Measurements from ENCODE around the gene ASTN2. TPM values are rescaled to one million over a fixed set of nuclear protein-coding genes. Genes with fewer than 3 reads are reported as not detected.

Gene ASTN2
- total RNA-seq, 1 donor from 2014 or later, result 2.1 TPM

DNA sequence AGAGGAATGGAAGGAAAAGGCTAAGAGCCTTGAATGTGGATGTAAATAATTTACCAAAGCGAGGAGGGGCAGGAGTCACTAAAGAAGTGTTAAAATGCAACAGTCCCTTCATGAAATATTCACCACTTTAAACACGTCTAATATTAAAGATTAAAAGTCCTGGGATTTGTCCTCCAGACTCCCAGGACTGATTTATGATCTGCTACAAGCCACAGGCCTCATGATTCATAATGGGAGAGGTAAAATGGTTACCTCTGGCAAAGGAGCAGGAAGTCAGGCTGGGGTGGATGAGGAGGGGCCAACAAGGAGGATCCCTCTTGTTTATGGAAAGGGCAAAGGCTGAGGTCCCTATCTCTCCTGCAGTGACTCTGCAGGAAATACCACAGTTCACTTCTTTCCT is 435.4 kb downstream of the ASTN2 start:
- DNase-seq (ENCODE audit: low read depth, low spot score), result no peak

DNA sequence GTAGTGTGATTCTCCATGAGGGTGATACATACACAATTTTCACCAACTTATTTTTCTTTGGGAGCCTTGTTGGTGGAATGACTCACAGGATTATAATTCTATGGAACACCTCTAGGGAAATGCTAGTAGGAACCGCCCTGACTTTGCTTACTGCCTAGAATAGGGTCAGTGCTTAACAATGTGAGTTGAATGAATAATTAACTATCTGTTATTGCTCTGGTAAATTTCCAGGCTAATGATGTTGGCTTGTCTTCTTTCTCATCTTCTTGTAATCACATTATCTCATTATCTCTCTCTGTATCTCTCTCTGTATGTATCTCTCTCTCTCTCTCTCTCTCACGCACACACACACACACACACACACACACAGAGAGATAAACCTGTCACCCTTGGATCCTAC is 436.7 kb downstream of the ASTN2 start:
- DNase-seq (ENCODE audit: low read depth, low spot score), result no peak

DNA sequence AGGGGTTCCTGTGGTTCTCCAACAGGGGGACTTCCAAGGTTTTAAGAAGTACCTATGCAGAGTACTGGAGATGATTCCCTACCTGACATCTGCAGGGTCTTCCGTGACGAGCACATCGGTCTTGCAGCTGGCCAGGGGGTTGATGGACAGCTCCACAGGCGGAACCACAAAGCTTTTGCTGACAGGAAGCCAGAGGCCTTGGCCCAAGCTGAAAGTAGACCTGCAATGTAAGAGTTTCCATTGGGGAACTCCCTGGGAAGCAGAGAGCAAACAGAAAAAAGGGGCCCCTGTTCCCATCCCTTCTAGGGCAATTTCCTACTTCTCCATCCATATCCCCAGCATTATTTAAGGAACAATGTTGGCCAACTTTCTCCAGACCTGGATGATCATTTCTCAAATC is 439.7 kb downstream of the ASTN2 start:
- DNase-seq (ENCODE audit: low read depth, low spot score), result no peak

DNA sequence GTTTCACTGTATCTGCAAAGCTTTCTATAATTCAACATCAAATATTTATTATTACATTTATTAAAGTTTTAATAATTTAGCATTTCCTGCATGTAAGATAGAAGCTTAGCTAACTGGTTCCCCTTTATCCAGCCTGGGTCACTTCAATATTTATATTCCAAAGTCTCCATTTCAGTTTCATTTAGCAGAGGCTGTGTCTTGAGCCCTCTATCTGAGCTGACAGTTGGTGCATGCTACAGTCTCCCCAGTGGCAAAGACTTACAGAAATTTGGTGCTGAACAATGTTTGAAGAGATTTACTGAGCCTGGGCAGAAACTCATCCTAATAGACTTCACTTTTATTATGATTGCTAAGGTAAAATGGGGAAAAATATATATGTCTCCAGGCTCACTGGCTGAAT is 448.7 kb downstream of the ASTN2 start:
- no peak for DNase-seq (ENCODE audit: low read depth, low spot score)

DNA sequence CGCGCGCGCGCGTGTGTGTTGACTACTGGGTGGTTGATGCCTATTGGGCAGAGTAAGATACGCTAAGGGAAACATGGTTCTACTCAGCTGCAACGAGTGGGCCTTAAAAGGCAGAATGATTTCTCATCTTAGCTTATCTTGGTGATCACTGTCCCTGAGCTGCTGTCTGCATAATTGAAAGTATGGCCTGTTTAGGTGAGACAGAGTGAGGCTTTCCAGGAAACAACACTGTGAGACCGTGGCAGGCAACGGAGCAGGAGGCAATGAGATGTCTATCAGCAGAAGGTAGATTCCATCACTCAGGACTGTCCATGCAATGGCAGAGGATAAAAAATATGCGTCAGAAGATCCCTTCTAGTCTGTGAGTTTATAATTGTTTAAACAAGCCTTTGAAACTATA is 450.6 kb downstream of the ASTN2 start:
- no peak for DNase-seq (ENCODE audit: low read depth, low spot score)

DNA sequence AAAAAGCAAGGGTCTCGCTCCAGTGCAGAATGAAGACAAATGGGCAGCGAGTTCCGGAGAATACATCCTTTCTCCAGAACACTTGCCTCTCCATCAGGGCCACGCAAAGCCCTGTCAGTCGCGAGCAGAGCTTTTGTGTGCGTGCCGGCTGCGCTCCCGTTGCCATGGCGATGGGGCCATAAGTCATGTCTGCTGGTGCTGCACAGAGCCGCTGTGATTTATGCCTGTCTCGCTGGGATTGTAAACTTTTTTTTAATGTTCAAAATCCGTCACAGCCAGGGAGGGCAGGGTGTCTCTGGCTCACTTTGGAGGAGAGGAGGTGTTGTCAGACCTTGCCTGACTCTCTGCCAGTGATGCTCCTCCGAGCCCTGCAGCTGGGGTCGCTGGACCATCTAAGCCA is 455.0 kb downstream of the ASTN2 start:
- DNase-seq (ENCODE audit: low read depth, low spot score), result no peak

DNA sequence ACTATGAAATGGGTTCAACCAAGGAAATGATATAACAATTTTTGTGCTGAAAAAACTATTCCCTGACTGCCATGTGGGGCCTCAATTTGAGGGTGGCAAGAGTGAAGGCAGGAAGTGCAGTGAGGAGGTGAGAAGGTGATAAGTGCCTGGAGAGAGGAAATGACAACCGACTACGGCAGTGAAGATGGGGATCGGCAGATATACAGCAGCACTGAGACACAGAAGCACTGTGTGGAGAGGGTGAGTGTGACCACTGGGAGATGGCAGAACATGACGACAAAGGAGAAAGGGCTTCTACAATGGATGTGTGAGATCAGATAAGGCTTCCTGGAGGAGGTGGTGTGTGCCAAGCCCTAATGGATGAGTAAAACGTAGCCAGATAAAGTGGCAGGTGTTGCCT is 456.0 kb downstream of the ASTN2 start:
- no peak for DNase-seq (ENCODE audit: low read depth, low spot score)

DNA sequence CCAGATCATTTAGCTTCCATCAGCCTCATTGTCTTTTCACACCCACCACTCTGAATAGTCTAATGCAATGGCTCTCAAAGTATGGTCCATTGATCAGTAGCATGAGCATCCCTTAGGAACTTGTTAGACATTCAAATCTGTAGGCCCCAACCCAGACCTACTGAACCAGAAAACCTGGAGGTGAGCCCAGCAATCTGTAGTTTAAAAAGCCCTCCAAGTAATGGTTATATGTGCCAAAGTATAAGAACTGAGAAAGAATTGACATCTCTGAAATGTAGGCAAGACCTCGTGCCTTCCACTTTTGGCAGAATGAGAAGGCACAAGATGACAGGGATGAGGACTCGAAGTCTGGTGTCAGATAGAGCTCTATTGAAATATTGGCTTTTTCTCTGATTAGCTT is 460.1 kb downstream of the ASTN2 start:
- DNase-seq (ENCODE audit: low read depth, low spot score), result no peak

DNA sequence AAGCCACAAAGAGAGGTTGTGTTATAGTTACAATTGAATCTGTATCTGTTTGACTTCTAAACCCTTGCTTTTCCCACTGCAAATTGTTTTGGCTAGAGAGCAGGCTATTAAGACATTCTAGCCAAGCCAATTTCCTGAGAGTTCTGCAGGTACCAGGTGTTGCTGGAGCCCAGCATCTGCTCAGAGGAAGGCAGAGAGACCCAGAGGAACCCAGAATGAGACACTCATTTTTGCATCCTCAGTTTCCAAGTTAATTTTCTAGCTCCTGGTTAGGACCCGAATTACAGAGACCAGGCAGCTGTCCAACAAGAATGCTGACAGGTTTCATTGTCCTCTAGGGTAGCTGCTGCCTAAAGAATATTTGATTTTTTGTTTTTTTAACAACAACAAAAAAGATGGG is 461.6 kb downstream of the ASTN2 start:
- DNase-seq (ENCODE audit: low read depth, low spot score), result no peak

DNA sequence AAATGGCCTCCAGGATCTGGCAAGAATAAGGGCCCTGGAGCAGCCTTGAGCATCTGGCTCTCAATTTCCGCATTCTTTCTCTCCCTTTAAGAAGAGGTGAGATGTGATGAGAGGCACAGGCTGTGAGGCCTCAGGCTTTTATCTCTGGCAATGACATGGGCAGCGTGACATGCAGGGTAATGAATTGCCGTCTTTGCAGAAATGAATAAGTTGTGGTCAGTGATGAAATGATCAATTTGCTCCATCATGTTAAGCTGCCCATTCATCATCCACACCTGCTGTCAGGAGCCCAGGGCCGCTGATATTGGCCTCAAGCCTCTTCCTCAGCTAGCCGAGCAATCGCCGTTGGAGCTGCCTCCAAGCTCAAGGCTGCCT is 462.4 kb downstream of the ASTN2 start:
- no peak for DNase-seq (ENCODE audit: low read depth, low spot score)

DNA sequence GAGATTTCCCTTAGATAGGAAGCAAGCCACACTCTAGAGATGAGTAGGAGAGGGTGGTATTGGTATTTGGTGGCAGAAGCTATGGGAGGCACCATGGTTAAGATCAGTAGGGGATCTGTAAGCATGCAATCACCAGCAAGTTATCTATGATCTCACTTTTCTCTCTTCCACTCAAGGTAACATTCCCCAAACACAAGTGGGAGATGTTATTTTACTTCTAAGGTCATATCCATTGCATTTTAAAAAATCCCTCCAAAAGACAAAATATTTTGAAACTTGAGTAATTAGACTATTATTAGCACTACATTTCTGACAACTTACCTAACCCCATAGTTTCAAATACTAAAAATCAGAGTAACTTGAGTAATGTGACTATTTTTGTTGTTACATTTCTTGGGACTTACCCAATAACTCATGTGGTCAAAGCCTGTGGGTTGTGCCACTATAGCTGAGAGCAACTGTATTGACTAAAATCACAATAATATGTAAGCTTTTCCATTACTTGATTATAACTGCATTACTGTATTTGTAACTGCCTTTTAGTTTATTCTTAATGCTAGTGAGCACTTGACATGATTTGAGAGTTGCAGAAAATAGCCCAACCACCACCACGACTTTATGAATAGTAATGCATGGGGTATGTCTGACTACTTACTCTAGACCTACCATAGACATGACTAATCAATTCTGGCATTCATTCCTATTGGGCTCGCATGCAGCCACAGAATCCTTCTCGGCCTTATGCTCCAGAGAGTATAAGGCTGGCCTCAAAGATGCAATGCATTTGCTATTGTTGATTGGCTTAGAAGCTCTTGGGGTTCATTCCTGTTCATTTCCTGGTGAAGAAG is 463.0 kb downstream of the ASTN2 start:
- DNase-seq (ENCODE audit: low read depth, low spot score), result no peak

DNA sequence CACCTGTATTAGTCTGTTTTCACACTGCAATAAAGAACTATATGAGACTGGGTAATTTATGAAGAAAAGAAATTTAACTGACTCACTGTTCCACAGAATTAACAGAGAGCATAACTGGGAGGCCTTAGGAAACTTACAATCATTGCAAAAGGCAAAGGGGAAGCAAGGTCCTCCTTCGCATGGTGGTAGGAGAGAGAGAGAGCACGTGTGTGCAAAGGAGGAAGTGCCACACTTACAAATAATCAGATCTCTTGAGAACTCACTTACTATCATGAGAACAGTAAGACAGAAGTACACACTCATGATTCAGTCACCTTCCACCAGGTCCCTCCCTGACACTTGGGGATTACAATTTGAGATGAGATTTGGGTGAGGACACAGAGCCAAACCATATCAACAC is 469.0 kb downstream of the ASTN2 start:
- no peak for DNase-seq (ENCODE audit: low read depth, low spot score)

DNA sequence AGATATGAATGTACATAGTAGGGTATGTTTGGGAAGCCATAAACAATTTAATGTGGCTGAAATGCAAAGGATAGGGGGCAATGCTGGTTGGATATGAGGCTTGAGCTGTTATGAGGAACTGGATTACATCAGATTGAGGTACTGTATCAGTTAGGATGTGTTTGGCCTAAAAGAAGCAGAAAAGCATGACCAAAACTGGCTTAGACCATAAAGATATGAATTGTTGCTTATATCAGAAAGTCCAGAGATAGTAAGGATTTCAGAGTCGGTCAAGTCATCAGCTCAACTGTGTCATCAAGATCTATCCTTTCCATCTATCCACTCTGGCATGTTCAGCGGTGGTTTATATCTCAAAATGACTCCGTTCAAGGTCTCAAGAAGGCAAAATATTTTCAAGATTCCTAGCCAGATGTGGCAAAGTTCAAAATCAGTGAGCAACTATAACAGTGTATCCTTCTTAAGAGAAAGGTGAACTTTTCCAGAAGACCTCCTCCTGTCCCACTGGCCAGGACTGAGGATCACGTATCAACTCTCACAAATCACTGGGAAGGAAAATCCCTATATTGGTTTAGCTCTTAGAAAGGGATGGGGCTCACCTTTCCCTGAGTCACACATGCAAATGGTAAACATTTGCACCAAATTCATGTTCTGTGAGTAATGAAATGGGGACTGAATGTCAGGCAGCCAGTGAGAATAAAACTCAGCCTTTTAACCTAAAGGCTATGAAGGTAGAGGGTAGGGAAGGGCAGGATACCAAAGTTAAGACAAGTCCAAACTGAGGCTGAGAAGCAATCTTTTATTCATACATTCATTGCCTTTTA is 469.9 kb downstream of the ASTN2 start:
- no peak for DNase-seq (ENCODE audit: low read depth, low spot score)

DNA sequence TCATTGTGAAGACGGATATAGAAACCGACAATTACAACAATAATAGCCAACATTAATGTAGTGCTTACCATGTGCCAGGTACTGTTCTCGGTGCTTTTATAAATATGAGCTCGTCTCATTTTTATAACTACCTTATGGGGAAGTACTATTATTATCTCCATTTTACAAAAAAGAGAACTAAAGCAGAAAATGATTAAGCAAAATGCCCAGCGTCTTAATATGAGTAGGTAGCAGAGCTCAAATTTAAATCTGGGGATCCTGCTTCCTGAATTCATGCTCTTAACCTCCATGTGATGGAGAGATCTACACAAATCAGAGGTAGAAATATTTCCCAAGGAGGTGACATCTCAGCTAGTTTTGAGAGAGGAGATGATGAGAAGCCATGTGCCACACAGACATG is 470.9 kb downstream of the ASTN2 start:
- DNase-seq (ENCODE audit: low read depth, low spot score), result no peak

DNA sequence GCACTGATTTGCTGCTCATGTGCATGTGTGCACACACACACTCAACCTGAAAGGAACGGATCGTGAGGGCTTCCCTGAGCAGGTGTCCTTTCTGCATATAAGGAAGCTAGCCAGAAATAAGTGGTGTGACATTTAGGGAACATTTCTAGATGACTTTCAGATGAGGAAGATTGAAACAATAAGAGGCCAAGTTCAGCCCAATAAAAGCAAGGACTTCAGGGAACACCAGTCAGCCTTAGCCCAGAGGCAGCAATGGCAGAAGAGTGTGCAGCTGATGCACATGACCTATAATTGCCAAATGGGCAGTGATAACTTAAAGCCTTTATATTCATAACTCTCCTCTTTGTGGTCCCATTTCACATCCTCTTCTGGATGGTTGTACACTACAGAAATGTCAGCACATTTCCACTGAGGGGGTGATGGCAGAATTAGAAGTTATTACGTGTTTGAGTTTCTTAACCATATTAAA is 472.2 kb downstream of the ASTN2 start:
- DNase-seq (ENCODE audit: low read depth, low spot score), result no peak

DNA sequence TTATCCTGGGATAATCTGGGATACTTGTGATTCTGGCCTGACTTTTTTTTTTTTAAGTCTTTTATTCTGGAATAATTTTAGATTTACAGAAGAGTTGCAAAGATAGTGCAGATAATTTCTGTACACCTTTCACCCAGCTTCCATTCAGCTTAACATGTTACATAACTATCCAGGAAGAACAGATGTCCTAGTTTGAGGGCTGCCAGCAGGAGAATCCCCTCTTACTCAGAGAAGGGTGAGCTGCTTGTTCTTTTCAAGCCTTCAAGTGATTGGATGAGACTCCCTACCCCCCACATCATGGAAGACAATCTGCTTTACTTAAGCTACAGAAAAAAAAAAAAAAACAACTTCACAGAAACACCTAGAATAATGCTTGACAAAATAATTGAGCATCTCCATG is 473.6 kb downstream of the ASTN2 start:
- DNase-seq (ENCODE audit: low read depth, low spot score), result no peak

DNA sequence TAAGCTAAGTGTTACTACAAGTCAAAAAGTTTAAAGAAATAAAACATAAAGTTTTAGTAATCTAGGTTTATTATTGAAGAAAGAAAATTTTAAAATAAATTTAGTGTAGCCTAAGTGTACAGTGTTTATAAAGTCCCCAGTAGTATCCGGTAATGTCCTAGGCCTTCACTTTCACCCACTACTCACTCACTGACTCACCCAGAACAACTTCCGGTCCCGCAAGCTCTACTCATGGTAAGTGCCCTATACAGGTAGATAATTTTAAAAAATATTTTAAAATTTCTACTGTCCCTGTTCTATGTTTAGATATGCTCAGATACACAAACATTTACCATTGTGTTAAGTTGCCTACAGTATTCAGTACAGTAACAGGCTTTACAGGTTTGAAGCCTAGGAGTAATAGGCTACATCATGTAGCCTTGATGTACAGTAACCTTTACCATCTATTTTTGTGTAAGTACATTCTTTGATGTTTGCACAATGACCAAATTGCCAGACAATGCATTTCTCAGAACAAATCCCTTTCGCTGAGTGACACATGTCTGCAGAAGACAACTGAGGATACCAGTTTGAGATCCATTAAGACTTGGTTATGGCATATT is 474.1 kb downstream of the ASTN2 start:
- DNase-seq (ENCODE audit: low read depth, low spot score), result no peak

DNA sequence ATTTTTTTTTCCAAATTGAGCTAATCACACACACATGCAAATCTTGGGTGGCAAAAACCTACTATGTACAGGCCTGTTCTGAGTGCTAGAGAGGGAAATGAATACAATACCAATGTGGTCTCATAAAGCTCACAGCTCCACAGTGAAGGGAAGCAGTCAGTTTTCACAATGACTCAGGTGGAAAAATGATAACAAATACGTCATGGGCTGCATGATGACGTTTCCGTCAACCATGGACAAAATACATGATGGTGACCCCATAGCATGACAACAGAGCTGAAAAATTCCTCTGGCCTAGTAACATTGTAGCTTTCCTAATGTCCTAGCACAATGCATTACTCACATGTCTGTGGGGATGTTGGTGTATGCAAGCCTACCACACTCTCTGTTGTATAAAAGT is 475.2 kb downstream of the ASTN2 start:
- DNase-seq (ENCODE audit: low read depth, low spot score), result no peak

DNA sequence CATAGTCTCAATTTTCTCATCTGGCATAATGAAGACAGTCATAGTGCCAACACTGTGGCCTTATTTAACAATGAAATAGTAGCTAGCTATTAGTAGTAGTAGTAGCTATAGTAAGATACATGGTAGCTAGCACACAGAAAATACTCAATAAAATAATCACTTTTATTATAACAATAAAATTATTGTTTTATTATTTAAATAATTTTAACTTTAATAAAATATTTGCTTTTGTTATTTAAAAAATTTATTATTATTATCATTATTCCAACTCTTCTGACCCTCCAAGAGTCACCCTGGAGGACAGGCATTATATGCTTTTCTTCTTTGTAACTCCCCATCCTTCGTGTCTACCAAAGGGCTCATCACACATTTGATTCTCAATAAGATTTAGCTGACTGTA is 475.7 kb downstream of the ASTN2 start:
- DNase-seq (ENCODE audit: low read depth, low spot score), result no peak

DNA sequence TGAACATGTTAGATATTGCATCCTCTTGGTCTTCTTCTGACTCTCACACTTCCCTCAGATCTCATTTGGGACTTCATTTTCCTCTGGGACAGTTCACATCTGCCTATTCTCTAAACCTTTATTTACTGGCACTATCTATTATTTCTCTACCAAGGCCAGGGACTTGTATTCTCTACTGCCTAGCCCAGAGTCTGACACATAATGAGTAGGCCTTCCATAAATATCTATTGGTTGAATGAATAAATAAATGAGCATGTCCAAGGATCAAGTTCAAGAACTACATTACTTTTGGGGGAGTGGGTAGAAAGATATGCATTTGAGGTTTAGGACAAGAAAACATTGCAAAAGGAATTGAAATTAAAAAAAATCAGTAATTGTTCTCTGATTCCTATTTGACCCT is 477.5 kb downstream of the ASTN2 start:
- DNase-seq (ENCODE audit: low read depth, low spot score), result no peak

DNA sequence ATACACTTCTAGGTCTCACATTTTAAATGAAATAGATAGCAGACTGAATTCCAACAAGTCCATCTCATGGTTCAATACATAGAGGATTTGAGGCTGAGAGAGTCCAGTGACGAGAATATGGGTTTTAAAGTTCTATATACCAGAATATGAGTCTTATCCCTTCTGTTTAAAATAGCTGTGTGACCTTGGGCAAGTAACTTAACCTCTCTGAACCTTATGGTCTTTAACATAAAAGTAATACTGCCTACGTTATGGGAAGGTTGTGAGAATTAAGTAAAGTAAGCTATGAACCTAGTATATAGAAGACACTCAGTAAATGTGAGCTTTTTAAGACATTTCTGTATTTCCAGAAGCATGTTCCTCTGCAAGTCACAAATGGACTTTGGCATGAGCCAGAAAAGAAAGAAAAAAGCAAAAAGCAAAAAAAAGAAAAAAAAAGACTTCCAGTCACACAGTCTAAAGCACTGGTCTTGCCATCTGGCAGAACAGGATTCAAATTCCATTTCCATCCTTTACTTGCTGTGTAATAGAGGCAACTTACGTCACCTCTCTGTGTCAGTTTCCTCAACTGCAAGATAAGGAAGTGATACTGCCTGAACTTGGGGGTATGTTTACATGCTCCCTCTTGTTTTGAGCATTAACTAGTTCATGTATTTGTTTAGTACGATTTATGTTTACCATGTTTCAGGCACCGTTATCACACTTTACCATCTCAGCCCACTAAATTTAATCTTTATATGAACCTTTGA is 479.5 kb downstream of the ASTN2 start:
- DNase-seq (ENCODE audit: low read depth, low spot score), result no peak

DNA sequence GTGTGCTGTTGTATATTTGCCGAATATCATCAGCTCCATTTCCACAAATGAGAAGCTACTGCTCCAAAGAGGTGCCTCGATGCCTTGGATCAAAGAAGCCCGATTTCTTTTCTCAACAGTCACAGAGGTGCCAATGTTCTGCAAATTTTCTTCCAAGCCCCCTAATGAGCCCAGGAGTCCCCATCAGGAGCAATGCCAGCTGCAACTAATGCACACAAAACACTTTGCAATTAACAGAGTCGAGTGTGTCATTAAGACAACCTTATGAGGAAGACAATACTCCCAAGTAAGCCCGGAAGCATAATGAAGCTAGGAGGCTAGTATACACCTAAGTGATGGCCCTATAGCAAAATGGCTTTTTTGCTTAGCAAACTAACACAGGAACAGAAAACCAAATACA is 480.7 kb downstream of the ASTN2 start:
- DNase-seq (ENCODE audit: low read depth, low spot score), result no peak
